Stimulated activated CD4-positive, alpha-beta T cell treated with anti-CD3 and anti-CD28 coated beads, Interleukin-4, amount 100 ng/mL, for 24 hours (primary cell): Measurements from ENCODE around the gene LSAMP.

ENCODE experiments used
- DNase-seq: peaks from one replicate; pipeline ENCODE4 v3.0.0-alpha.2; 2020

The LSAMP gene

DNA sequence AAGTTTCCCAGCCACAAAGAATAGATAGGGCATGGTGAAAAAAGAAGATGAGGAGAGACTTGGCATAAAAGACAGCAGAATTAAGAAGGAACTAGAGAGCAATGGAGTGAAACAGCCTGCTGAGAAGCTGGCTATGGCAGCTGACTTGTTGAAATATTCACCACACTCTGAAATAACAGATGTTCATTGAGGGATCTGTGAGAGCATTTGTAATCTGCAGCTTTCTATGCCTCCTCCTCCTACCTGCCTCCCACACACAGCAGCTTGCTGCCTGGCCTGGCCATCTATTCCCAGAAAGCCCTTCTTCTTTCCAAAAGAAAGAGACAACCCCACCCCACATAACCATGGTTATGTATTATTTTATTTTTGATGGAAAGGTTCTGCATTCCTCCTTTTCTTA, 518.1 kb downstream of the LSAMP start:
- DNase-seq = no peak

DNA sequence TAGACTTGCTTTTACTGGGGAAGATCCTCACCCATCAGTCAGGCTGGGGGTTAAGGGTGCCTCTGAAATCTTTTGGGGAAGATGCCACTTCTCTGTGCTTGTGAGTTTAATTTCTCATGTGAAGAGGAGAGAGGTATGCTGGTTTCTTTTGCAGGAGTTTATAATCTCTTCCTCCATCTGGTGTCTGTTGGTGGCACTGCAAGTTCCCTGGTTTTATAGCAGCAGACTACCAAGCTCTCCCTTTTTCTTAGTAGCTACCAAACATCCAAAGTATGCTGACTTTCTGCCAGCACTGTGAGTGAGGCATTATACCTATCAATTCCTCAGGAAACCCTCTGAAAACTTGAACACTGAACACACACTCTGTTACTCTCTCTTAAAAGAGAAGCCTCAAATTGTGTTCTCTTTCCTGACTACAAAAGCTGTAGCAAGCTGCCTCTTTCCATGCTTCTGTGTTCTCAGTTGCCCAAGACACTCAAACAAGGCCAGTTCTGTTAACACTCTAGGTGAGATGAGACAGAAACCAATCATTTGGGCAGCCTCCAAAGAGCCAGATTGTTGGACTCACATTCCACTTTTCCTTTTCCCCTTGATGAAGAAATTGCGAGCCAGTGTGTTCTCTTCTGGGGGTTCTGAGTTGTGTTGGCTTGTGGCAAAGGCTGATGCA, 522.5 kb downstream of the LSAMP start:
- DNase-seq = no peak

DNA sequence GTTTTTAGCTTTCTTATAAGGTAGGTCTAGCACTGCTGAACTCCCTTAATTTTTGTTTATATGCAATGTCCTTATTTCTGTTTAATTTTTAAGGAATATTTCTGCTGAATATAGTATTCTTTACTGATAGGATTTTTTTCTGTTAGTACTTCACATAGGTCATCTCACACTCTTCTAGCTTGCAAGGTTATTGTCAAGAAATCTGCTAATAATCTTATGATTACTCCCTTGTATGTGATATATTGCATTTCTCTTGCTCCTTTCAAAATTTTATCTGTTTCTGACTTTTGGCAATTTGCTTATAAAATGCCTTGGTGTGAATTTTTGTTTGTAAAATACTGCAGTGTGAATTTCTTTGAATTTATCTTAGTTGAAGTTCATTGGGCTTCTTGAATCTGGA, 523.6 kb downstream of the LSAMP start:
- no peak for DNase-seq

DNA sequence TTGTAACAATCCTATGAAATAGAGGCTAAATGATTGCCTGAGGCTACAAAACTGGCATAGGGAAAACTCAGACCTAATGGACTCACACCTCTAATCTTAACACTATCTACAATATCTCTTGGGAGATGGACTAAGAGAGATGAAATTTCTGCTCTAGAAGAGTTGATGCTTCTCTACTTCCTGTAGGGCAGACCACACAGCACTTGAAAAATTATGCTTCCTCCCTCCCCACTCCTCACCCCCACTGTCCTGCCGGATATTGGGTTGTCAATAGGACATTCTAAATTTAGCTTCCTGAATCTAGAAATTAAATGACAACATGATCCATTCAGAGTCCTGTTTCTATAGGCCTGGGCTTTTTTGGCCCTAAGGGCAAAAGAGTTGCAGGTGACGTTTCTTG, 526.4 kb downstream of the LSAMP start:
- DNase-seq = no peak

DNA sequence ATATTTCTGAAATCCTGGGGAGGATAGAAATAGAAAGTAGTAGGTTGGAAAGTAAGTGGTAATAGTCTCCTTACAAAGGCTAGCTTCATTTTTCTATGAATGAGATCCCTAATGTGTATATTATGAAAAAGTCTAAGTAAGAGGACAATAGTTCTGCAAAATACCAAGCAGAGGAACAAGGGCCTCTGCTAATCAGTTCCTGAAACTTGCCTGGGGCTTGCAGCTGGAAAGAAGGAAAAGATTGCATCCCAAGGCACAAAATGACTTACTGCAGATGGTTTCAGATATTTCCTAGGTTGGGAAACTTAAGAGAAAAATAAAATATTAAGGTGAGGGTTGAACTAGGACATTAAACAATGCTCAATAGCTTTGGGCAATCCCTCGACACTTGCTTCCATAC, 528.4 kb downstream of the LSAMP start:
- DNase-seq = no peak

DNA sequence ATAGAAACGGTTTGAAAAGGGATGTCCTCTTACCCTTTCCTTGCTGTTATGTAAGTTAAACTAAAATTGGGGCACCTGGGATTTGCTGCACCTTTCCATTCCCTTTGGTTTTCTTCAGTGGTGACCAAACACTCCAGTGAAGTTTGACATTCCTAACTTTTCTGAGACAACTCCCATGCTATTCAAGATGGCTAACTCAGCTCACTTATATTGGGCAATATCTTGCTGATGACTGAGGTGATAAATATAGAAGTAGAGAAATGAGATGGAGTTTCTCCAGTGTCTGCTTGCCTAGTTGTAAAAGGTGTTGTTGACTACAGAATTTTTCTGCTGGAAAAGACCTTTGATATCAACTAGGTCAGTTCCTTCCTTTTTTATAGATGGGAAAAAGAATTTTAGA, 530.2 kb downstream of the LSAMP start:
- DNase-seq = no peak

DNA sequence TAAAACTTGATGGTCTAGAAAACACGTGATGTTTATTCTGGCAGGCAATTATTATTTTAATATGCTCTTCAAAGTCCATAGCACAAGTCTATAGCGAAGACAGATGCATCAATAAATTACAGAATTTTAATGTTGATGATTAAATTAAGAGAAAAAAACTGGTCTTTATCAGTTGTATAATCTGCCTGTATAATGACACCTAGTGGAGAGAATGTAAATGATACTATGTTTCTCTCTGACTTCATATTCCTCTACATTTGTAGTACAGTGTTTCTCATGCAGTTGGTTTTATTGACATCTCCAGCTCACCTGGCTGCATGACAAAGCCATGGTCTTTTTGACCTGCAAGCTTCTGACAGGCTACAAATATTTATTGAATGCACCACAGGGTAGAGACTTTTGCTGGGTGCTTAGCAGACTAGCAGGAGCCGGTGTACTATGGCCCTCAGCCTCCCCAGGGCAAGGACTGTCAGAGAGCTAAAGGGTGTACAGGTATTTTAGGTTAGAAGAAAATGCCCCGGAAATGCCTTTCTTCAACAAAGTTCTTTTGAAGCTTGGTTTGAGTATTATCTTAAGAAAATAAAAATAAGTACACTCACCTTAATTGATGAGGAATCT, 532.1 kb downstream of the LSAMP start:
- DNase-seq = no peak

DNA sequence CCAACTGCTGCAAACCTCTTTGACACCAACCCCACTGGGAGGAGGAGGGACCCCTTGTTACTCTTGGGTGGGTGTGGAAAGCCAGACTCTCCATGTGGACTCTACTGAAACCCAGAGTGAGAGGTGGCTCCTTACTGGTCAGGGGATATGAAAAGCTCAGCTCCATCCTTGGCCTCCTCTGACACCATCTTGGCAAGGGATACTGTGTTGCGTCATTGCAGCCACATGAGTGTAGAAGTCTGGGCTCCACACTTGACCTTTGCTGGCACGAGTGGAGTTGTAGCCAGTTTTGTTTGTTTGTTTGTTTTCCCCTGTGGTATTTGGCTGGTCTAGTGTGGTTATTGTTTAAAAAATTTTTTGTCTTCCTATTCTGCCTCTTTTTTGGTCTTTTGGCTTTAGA, 532.9 kb downstream of the LSAMP start:
- no peak for DNase-seq

DNA sequence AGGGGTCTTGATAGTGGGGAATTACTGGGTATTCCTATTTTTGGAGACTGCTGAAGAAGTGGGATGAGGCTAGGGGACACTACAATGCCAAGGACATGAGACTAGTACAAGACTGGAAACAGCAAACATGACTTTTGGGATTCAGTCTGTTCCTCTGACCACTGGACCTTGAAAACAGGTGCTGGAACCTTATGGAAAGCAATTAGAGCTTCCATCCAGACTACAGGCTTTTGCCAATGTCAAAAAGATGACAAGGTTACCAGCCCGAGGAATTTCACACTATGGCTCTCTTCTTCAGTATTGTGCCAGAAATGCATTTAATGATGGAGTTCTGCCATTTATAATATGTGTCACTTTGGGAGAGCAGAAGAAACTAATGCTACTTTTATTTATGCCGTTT, 539.4 kb downstream of the LSAMP start:
- no peak for DNase-seq

DNA sequence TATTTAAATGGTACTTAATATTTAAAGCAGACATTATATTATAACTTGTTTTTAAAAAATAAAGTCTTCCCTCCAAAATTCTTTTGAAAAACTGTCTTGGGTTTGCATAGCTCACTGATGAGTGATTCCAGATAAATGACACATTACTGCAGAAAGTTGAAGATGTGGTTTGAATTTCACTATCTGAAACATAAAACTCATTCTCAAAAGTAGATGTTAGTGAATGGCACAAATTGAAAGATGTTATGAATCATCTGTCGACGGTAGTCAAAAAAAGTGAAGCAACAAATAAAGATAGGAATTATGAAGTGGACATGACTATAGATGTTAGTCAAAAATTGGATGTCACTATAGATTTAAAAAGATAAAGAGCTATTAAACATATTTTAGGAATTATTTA, 541.4 kb downstream of the LSAMP start:
- DNase-seq = no peak

DNA sequence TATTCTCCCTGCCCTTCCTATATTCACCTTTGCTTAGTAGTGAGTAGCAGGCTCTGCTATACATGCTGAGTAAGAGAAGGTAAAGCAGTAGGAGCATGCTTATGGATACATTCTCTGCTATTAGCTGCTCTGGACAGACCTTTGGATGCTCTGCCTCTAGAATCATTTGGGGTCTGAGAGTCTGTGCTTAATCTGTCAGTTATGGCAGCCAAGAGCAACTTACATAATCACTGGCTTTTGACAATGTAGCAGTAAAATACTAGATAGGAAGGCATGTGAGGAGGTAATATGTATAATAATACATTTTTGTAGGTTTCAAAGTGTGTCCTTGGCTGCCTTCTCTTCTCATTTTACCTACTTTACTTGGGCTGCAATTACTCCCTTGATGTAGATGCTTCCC, 544.3 kb downstream of the LSAMP start:
- no peak for DNase-seq

DNA sequence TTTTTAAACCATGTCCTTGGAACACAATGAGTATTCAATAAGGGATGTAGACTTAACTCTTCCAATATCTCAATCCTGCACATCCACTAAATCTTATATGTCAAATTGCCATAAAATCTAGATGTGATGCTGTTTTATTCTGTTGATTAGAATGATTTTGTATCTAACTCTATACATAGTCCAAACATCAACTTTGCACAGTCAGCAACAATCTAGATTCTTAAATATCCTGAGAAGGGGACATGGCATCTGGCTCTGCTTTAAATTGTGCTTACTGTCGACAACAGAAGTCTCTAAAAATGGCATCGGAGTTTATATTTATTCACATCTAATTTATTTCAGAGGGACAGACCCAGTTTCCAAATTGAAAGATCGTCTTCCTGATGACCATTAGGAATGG, 545.8 kb downstream of the LSAMP start:
- no peak for DNase-seq

DNA sequence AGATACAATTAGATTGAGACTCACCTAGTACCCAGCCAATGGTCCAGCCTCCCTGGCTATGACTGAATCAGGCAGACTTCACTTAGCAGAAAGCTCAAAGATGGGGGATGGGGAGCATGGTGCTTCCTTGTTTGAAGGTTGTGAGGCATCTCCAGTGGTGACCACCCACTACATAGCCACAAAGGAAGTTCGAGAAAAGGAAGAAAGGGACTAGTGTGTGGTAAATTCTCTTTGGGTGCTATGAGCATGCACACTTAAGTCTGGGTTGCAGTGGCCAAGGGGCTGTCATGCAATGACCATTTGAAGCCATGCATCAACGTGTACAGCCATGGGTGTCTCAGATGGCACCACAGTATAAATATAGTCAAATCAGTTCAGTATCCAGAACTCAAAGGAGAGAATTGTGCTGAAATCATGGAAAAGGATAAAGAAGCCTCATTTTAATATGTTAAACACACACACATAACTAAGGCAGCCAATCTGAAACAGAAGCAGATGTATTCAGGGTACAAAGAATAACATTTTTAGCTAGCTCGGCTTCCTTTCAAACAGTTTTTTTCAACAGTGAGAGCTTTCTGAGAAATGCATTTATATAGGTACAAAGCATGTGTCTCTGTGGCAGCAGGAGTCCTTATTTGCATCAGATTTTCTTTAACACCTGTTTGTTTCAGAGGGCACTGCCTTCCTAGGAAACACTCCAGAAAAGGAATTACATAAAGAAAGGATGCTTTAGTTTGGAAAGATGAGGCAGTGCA, 546.5 kb downstream of the LSAMP start:
- DNase-seq = no peak

DNA sequence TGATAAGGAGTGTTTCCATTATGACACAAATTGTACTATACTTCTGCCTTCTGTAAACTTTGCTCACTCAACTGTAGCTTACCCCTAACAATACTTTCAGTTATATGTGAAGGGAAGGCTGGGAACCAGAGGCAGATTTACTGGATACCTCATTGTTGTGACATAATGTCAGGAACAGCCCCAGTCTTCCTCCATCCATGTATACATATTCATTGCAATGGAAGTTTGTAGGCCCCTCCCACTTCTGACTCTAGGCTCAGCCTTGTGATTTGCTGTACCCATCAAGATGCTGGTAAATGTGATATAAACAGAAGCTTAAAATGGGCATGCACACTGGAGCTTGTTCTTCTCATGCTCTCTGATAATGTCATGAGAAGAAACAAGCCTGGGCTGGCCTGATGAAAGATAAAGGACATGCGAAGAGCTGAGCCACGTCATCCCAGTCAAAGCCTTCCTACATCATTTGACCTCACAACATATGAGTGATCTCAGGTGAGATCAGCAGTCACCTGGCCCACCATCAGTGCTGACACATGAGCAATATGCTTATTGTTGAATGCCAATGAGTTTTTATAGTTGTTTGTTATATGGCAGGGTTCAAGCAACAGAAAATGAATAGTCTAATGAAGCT, 554.2 kb downstream of the LSAMP start:
- no peak for DNase-seq

DNA sequence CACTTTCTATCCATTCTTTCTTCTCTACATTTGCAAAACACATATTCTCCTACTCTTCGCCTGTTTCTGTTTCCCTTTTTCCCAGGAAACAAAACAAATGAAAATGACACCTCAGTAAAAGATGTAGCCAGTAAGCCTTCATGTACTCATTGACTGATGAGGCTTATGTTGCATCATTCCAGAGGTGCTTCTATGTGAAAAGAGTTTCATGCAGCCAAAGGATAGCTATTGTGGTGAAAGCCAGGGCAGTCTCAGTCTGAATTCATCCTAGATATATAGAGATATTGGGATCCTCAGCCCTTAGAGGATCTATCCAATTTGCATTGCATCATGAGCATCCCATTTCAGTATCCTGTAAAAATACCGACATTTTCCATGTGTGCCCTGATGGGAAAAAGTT, 554.7 kb downstream of the LSAMP start:
- no peak for DNase-seq

DNA sequence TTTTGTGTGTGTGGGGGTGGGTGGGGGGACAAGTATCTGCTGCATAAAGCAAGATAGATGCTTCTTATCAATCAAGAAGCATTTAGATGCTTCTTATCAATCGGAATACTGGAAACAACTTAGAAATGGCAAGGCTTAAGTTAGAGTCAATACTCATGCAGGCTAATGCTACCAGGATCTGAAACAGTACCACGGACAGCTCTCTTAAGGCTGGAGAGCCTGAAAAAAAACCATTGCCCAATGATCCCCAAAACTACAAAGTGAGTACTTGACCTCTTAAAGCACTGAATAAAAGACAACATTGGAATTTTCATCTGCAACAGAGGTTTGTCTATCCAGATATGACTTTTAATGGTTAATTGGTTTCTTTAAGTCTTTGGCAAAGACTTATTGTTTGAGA, 559.7 kb downstream of the LSAMP start:
- no peak for DNase-seq

DNA sequence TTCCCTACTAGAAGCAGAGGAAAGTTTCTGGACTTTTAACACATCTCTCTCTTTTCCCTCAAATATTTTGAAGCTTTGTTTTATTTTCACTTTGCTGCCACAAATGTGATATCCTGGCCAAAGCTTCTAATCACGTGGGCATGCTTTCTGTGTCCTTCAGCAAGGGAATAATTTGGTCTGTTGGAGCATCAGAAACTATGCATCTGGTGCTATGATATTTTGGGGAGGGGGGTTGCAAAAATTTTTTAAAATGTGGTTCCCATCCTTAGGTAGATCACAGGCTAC, 567.7 kb downstream of the LSAMP start:
- no peak for DNase-seq

DNA sequence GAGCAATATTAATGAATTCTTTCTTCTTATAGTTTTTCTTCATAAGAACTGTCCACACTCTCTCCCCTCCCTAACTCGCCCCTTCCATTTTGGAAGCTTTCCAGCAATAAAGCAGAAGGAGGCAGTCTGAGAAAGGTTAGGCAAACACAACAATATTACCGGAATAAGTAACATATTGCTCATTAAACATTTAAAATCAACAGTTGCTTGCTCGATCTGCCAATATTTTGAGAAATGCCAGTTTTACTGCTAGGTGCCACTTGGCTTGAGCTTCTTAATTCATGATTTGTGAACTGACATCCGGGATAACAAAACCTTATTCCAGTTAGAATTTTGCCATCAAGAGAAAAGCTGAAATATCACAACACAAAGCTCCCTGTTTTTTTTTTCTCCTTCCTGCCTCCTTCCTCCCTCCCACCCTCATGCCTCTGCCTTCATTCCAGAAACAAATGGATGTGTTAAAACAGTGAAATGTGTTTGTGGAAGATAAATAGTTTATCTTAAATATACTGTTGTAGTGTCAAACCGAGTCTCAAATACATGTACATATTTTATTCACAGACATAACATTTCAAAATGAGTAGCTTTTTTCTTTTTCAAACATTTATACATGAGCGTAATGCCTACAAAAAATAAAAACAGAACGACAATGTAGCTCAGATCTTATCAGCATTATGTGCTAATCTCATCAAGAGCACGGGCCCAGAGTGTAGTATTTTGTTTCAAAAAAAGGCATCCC, 568.2 kb downstream of the LSAMP start:
- no peak for DNase-seq

DNA sequence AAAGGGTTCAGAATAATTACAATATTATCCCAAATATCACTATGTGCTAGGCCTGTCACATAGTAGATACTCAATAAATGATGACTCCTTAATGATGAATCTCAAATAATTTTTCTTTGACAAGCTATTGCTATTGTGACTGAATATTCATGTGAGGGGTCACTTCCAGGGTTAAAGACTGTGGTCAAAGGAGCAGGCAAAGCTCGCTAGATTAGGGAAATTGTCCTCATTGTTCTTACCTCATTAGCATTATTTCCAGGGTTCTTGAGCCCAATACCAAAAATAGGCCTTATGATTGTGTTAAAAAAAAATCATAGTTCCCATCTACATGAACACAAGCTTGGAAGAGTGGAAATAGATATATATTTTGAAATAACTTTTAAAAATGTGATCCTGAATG, 569.8 kb downstream of the LSAMP start:
- no peak for DNase-seq

DNA sequence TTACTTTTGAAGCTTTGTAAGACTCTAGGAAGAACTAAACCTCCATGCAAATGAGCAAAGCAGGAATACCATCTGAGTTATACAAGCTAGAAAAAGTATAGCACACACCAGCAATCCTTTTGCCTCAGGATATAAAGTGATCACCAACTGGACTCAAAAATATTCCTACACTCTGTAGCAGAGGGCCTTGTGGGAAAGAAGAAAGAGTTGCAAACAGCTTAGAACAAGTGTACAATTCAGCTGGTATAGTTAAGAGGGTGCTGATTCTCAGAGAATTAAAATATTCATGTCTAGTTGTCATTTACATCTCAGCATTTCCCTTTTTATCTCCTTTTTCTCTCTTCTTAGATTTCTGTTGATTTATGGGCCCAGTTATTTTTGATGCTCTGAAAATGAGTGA, 573.6 kb downstream of the LSAMP start:
- no peak for DNase-seq

DNA sequence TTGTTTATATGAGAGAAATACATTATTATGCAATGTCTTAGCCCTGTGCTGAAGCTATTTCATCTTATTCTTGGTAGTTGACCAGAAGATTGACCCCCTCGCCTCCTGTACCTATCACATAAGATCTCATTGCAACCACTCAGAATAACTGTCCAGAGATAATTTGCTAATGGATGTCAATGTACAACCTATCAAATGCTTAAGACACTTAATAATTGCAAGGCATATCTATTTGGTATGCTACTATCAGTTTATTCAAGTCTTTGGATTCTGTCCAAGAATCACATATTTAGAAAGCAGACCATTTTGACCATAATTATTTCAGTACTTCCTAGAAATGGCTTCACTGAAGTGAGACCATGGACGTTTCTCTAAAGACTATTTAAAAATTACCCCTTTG, 580.4 kb downstream of the LSAMP start:
- no peak for DNase-seq

DNA sequence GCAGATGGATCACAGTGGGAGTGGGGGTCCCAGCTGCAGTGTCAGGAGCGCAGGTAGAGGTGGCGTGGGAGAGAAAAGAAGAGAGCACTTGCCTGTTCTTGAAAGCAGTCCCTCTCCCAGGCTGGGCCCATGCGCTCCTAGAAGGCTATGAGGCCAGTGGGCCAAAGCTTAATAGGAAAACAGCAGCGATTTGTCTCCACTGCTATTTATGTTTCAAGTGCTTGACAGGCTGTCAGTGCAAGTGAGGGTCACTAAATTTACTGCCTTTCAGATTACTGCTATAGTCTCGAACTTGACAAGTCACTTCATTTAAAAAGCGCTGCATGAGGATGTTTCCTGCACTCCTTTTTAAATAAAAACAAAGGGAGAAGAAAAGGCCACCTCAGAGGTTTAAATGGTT, 582.4 kb downstream of the LSAMP start:
- DNase-seq = no peak

DNA sequence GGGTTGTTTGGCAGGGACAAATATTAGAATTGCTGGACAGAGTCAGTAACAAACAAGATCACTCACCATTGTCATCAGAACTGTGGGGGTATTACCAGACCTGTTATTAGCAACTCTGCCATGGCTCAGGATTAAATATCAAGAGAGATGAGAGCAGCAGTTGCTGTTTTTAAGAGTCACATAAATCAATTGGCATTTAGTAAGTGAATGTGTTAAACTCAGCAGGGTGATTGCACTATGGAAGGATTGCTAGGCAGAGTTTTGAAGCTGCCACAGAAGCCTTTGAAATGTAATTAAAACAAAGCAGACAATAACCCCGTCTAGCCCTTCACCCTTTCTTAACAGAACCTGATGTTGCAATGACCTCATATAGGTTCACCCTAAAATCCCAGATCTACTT, 583.2 kb downstream of the LSAMP start:
- no peak for DNase-seq
